HUES48 (cell line): ENCODE data around the gene MRPL38.
A peak's percentile ranks its signal among the peaks of the same experiment; 100 is the strongest.

Experiments used
- H3K27ac ChIP-seq: one replicate; pipeline ENCODE4 v1.7.0; 2013; ENCODE audit warnings: low read depth, low read length, inconsistent platforms
- H3K27me3 ChIP-seq: 2 replicates; pipeline ENCODE4 v1.6.1; 2013; ENCODE audit warnings: mild to moderate bottlenecking, low read length; ENCODE audit not compliant: control insufficient read depth, insufficient read depth
- H3K36me3 ChIP-seq: 2 replicates; pipeline ENCODE4 v1.6.1; 2013; ENCODE audit warnings: low read length; ENCODE audit not compliant: control insufficient read depth, insufficient read depth
- H3K4me1 ChIP-seq: 2 replicates; pipeline ENCODE4 v1.6.1; 2013; ENCODE audit warnings: mild to moderate bottlenecking, low read length; ENCODE audit not compliant: control insufficient read depth, insufficient read depth
- H3K4me3 ChIP-seq: 2 replicates; pipeline ENCODE4 v1.5.1; 2013; ENCODE audit warnings: mild to moderate bottlenecking, low read depth, low read length
- H3K9ac ChIP-seq: 2 replicates; pipeline ENCODE4 v1.6.1; 2013; ENCODE audit warnings: mild to moderate bottlenecking, low read depth, low read length, moderate library complexity
- H3K9me3 ChIP-seq: 2 replicates; pipeline ENCODE4 v1.6.1; 2013; ENCODE audit warnings: low read length; ENCODE audit not compliant: control insufficient read depth, insufficient read depth

MRPL38 gene

DNA sequence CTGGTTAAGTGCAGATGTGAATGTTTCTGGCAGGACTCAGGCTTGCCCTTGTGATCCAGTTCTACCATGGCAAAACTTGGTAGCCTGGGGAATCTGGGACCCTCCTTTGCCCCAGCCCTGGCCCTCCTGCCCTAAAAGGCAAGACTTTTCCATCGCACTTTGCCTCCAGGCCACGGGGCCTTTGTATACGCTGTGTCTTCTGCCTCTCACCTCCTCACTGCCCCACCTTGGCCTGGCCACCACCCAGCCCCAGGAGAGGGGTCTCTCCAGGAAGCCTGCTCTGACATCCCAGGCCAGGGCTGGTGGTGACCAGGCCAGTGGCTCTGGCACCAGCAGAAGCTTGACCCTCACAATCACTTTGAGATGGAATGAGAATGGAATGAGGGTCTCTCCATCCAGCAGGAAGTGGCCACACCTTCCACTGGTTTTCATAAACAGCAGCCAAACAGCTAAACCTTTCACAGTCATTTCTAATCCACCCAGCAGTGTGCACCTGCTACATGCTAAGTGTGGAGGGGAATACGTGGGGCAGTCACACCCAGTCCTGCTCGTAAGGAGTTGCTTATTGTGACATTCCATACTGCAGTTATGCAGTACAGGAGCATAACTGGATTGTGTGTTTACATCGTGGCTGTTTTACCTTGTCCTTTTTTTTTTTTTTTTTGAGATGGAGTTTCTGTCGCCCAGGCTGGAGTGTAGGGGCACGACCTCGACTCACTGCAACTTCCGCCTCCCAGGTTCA, 1.6 kb upstream of the MRPL38 start:
- Histone ChIP-seq H3K4me3 (no peak overlapping the region), H3K4me1 (no peaks in the 10 kb centered on the region), H3K9ac (no peak overlapping the region), H3K27ac (no peak overlapping the region), H3K9me3 (no peaks in the 10 kb centered on the region), H3K27me3 (no peaks in the 10 kb centered on the region), H3K36me3 (peaks cover 17% of the 10 kb centered on the region)

DNA sequence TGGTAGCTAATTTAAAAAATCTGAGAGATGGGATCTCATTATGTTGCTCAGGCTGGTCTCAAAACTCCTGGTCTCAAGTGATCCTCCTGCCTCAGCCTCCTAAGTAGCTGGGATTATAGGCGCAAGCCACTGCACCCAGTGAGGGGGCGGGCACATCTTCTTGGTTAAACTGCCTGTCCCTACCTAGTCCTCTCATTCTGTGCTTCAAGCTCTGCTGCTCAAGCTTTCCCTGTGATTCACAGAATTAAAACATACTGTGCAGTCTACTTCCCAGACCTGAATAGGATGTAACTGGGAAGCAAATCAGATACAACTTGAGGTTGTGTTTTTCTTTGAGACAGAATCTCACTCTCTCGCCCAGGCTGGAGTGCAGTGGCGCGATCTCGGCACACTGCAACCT, 2.3 kb downstream of the MRPL38 start:
- Histone ChIP-seq H3K4me1 (peaks cover 1% of the 10 kb centered on the region), H3K9me3 (no peaks in the 10 kb centered on the region), H3K36me3 (peaks cover 48% of the 10 kb centered on the region), H3K27ac (no peak overlapping the region), H3K27me3 (no peaks in the 10 kb centered on the region), H3K4me3 (no peak overlapping the region), H3K9ac (no peak overlapping the region)

DNA sequence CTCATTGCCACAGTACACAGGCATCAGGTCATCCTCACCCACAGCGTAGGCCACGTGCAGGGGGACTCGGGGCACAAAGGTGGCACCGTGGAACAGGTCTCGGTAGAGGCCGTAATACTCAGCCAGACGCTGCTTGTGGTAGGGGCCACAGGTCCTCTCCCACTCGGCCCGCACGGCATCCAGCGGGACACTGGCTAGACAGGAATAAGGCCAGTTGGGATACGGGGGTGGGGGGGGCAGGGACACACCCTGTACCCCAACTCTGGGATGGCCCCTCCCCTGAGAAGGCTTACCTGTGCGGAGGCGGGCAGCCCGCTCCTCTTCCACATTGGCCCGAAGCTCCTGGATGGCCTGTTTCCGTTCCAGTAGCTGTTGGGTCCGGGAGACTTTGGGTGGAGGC, 3.0 kb downstream of the MRPL38 start:
- H3K4me3 ChIP-seq = no peak overlapping the region
- H3K27me3 ChIP-seq = no peaks in the 10 kb centered on the region
- H3K36me3 ChIP-seq = peaks cover 48% of the 10 kb centered on the region
- no peak overlapping the region for H3K9ac ChIP-seq
- H3K27ac ChIP-seq = no peak overlapping the region
- peaks cover 4% of the 10 kb centered on the region for H3K4me1 ChIP-seq
- no peaks in the 10 kb centered on the region for H3K9me3 ChIP-seq

DNA sequence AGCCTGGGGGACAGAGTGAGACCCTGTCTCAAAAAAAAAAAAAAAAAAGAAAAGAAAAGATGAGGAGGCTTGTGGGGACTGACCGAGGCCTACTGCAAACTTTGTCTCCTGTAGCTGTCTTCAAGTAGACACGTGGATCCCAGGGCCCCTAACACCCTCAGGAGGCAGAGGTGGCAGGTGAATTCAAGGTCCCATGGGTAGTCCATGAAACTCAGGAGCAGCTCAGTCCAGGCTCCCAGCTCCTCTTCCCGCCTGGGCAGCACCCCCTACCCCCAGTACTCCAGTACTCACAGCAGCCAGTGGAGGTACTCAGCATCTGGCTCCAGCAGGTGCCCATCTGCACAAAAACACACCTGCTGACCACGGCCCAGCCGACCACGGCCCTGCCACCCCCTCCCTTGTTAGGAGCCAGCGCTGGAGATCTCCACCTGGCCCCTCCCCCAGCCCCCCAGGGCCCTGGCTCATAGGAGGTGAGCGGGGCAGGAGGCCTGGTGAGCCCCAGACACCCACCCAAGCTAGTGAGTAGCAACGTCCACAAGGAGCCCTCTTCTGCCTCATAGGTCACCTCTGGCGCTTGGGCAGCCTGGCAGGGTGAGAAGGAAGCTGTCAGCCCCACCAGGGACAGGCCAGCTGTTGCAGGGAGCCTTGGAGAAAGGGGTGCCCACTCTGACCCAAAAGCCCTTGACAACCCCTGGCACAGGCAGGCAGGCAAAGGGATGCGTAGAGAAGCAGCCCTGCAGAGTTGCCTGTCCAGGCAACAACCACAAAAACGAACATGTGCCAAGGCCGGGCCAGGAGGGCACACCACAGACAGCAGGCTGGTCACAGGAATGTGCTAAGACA, 3.8 kb downstream of the MRPL38 start:
- Histone ChIP-seq H3K4me1 (peaks cover 4% of the 10 kb centered on the region), H3K36me3 (peaks cover 48% of the 10 kb centered on the region), H3K27me3 (no peaks in the 10 kb centered on the region), H3K9me3 (no peaks in the 10 kb centered on the region), H3K27ac (no peak overlapping the region), H3K9ac (no peak overlapping the region), H3K4me3 (no peak overlapping the region)

DNA sequence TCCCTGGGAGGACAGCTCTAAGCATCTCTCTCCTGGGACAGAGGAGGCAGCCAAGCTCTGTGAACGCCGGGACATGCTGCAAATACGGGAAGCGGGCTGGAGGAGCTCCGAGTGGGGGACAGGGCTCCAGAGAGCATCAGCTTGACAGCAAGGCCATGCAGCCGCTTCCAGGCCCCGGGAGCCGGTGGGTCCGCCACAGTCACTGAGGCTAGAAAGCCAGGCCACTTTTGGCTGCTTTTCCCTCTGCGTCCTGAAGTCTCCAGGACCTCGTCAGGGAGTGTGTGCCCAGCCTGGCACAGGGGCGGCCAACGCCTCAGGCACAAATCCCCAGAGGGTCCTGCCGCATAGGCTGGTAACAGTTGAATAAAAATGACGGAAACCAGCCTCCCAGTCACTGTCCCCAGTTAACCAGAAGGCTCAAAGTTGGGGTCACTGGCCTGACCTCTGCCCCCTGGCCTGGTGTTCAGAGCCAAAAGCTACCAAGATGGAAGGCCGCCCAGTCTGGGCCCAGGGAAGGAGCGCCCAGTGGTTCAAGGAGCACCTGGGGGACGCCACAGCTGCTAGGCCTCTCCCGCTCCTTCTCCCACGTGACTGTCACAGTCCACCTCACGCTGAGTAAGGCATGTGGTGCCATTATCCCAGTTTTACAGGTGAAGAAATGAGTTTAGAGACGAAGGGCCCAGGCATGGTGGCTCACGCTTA, 4.8 kb downstream of the MRPL38 start:
- no peak overlapping the region for H3K27ac ChIP-seq
- no peak overlapping the region for H3K9ac ChIP-seq
- peaks cover 48% of the 10 kb centered on the region for H3K36me3 ChIP-seq
- H3K4me1 ChIP-seq = peaks cover 11% of the 10 kb centered on the region
- H3K4me3 ChIP-seq = no peak overlapping the region
- H3K27me3 ChIP-seq = no peaks in the 10 kb centered on the region
- no peaks in the 10 kb centered on the region for H3K9me3 ChIP-seq

DNA sequence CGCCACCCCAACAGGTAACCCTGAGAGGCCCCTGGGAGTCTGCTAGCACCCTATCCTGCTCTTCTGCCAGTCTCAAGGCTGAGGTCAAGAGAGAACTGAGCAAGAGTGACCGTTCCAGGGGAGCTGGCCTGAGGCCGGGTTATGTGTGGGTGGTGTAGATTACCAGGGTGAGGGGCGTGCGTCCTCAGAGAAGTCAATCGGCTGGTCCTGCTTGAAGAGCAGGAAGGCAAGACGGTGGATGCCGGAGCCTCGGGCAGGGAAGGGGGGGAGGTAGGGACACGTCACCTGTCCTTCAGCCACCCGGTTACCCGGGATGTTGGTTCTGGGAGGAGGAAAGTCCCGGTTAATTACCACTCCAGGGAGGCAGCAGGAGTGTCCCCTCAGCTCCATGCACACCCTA, 5.3 kb downstream of the MRPL38 start:
- peaks cover 14% of the 10 kb centered on the region for H3K4me1 ChIP-seq
- no peaks in the 10 kb centered on the region for H3K9me3 ChIP-seq
- H3K4me3 ChIP-seq = no peak overlapping the region
- no peak overlapping the region for H3K27ac ChIP-seq
- H3K9ac ChIP-seq = no peak overlapping the region
- no peaks in the 10 kb centered on the region for H3K27me3 ChIP-seq
- H3K36me3 ChIP-seq = peaks cover 48% of the 10 kb centered on the region

DNA sequence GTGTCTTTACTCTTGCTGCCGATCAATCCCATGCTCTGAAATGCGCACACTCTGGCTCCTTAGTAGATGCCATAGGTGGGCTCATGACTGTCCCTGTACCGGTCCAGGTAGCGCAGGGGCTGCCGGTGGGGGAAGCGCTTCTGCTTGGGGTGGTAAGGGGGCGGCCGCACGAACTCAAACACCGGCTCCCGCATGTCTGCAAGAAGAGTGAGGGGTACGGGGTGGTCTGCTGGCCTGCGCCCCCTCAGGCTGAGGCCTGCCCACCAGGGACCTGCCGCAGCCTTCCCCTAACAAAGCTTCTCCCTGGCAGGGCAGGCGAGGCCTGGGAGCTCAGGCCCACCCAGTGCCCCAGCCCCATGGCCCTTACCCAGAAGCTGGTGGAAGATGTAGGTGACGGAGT, 5.9 kb downstream of the MRPL38 start:
- Histone ChIP-seq H3K27ac (no peak overlapping the region), H3K9ac (no peak overlapping the region)

DNA sequence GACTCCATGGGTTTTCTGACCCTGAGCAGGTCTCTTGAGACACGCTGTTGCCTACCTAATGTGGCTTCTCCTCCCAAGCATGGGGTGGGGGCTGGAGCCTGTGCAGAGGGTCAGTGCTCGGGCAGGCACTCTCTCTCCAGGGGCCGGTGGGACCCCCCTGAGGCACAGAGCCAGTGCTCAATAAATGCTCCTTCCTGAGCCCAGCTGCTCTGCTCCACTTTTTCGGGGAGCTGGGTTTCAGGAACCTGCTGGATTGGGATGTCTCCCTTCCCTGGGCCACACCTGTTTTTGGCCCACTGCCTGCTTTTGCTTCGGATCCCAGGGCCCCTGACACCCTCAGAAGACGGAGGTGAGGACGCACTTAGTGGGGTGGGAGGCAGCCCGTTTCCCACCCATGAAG, 6.6 kb downstream of the MRPL38 start:
- Histone ChIP-seq H3K27me3 (no peaks in the 10 kb centered on the region), H3K9ac (no peak overlapping the region), H3K9me3 (no peaks in the 10 kb centered on the region), H3K4me3 (no peak overlapping the region), H3K4me1 (peaks cover 19% of the 10 kb centered on the region), H3K36me3 (peaks cover 48% of the 10 kb centered on the region), H3K27ac (peak overlapping the region; percentile 86)

More for the DNA sequence above, 5.9 kb downstream of the MRPL38 start:
- Histone ChIP-seq H3K4me3 (no peak overlapping the region), H3K9me3 (no peaks in the 10 kb centered on the region), H3K27me3 (no peaks in the 10 kb centered on the region), H3K36me3 (peaks cover 48% of the 10 kb centered on the region), H3K4me1 (peaks cover 19% of the 10 kb centered on the region)

DNA sequence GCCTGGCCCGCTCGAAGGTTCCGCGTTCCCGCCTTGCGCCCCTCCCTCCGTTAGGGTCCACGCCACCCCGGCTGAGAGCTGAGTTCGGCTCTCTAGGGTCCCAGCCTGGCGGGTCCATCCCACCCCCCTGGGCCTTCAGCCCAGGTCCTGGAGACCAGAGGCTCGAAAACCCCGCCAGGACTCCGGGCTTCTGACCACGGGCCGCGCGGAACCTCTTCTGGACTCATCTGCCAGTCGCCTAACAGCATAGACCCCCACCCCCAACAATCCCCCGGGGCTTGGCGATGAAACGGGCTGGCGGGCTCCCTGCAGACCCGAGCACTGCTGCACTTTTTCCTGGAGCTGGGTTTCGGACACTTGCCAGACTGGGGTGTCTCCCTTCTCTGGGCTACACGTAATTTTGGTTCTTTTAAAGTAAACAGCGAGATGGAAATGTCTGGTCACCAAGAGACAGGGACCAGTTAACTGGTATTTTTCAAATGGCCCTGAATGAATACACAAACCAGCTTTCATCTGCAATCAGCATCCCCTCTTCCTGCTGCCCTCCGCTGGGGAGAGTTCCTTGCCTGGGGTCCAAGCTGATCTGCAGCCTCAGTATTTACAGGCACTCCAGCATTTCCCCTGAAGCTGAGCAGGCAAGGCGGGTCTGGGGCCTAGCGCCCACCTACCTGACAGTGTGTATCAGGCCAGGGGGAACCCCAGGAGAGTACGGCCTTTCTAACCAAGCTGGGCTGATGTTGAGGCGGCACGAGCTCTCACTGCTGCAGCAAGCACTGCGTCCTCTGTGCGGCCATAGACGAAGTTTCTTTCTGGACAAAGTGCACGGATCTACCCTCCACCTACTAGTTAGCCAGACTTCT, 7.3 kb downstream of the MRPL38 start:
- no peak overlapping the region; the same call in 1 of the 2 replicates for H3K9ac ChIP-seq
- H3K9me3 ChIP-seq = no peaks in the 10 kb centered on the region
- peaks cover 19% of the 10 kb centered on the region for H3K4me1 ChIP-seq
- peak overlapping the region; percentile 94; the same call in 1 of the 2 replicates for H3K4me3 ChIP-seq
- H3K36me3 ChIP-seq = peaks cover 47% of the 10 kb centered on the region
- H3K27ac ChIP-seq = peak overlapping the region; percentile 86
- no peaks in the 10 kb centered on the region for H3K27me3 ChIP-seq

DNA sequence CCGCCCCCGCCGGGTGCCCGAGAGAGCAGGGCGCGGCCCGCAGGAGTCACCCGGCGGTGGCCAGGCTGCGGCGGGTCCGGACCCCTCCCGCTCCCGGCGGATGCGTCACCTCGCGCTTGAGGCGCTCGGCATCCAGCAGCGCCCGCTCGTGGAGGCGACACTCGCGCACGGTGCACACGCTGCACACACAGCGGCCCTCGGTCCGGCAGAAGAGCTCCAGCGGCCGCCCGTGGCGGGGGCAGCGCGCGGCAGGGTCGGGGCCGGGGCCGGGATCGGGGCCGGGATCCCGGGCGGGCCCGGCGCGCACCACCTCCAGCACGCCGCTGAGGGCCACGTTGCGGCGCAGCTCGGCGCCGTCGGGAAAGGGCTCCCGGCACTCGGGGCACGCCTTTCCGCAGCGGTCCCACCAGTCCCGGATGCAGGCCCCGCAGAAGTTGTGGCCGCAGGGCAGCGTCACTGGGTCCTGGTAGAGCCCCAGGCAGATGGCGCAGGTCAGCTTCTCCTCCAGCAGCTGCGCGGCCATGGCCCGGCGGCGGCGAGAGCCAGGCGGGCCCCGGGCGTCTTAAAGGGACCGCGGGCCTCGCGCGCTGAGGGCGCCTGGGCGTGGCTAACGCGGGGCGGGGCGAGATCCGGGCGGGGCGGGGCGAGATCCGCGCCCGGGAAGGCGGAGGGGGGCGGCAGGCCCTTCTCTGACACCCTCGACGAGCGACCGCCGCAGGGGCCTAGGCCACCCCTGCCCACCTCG, 8.1 kb downstream of the MRPL38 start, which contains the start of gene TRIM65:
TRIM65 (minus strand) TSS at position 537 of the 745 bp plus-strand sequence; CDS start at position 523, 14 bp downstream.
- Histone ChIP-seq H3K9ac (peak within 1 kb of the TSS; percentile 93), H3K9me3 (no peaks in the 10 kb centered on the region), H3K36me3 (peaks cover 47% of the 10 kb centered on the region), H3K27me3 (no peaks in the 10 kb centered on the region), H3K4me3 (peak within 1 kb of the TSS; percentile 94), H3K4me1 (peaks cover 19% of the 10 kb centered on the region), H3K27ac (peak within 1 kb of the TSS; percentile 86)
